HepG2 (cell line): Measurements from ENCODE around the gene TSPAN3. TPM values are rescaled to one million over a fixed set of nuclear protein-coding genes. Genes with fewer than 3 reads are reported as not detected.

Experiments used
- ATAC-seq: fragments of 200-7000 bp; cut with Tn5 transposase; 3 replicates; pipeline ENCODE4 v1.9.1; 2020; ENCODE audit warnings: mild to moderate bottlenecking, moderate library complexity
- BruUV-seq: library from RNA; stranded (reverse); fragments of 400-500 nt; replicated peaks from 2 replicates; lab custom pipeline; 2021; lab: Mats Ljungman, UMichigan
- CTCF ChIA-PET: fragments of 300-600 bp; formaldehyde crosslinking; extraction: SDS; loops from one replicate; lab custom pipeline; 2021; ENCODE audit warnings: low total read pairs, inconsistent platforms, low intra/inter-chr PET ratio; lab: Yijun Ruan, JAX
- POLR2A ChIA-PET: fragments of 350-600 bp; sonication (Branson Sonifier 250); formaldehyde crosslinking; loops from one replicate; lab custom pipeline; 2020; ENCODE audit warnings: antibody characterized with exemption, inconsistent platforms; lab: Yijun Ruan, JAX
- DNase-seq: peaks from one replicate; pipeline ENCODE4 v3.0.0-alpha.2; 2015; ENCODE audit warnings: low spot score
- FAIRE-seq: peaks from 3 replicates; lab custom pipeline; 2011; peaks lifted over from hg19 to GRCh38; lab: Jason Lieb, UNC
- H2AFZ ChIP-seq: one replicate; pipeline ENCODE4 v1.6.1; 2011; ENCODE audit warnings: low read length, inconsistent platforms
- H3K27ac ChIP-seq: fragments of 300-600 bp; 3 replicates; pipeline ENCODE4 v1.8.0; 2011; ENCODE audit warnings: mixed run types, mild to moderate bottlenecking, mixed read lengths, low read length, inconsistent platforms; ENCODE audit not compliant: insufficient read depth; ENCODE audit errors: extremely low read length
- H3K27me3 ChIP-seq, 2 experiments: fragments of 200-600 bp in 1 of 2; 2 replicates in 1 of 2; 3 replicates in 1 of 2; pipeline versions ENCODE4 v1.6.0 to v1.8.0; 2011; ENCODE audit warnings: low read length in 2 of 2, mild to moderate bottlenecking in 2 of 2, moderate library complexity in 2 of 2, inconsistent platforms in 1 of 2; ENCODE audit not compliant: insufficient read depth in 2 of 2, control insufficient read depth in 1 of 2
- H3K36me3 ChIP-seq, 2 experiments: fragments of 200-600 bp in 1 of 2; replicated peaks in 1 of 2; 2 replicates in 1 of 2; 3 replicates in 1 of 2; pipeline versions ENCODE4 v1.5.1 to v1.8.0; 2011; ENCODE audit warnings: low read length in 2 of 2, inconsistent platforms in 1 of 2; ENCODE audit not compliant: insufficient read depth in 2 of 2, control insufficient read depth in 1 of 2
- H3K4me1 ChIP-seq: 2 replicates; pipeline ENCODE4 v1.5.1; 2012; ENCODE audit warnings: low read length, inconsistent platforms; ENCODE audit not compliant: insufficient read depth
- H3K4me2 ChIP-seq: 2 replicates; pipeline ENCODE4 v1.6.0; 2011; ENCODE audit warnings: low read depth, low read length, inconsistent platforms
- H3K4me3 ChIP-seq, 3 experiments: fragments of 200-600 bp in 1 of 3; sonication (generic), shearing (Covaris generic) in 1 of 3; replicated peaks in 1 of 3; 2 replicates each; pipeline ENCODE4 v1.5.1; 2011 to 2016; ENCODE audit warnings: low read length in 3 of 3, inconsistent platforms in 2 of 3, low read depth in 2 of 3, mild to moderate bottlenecking in 2 of 3, control low read depth in 1 of 3, mixed read lengths in 1 of 3; ENCODE audit not compliant: insufficient read depth in 1 of 3
- H3K79me2 ChIP-seq: one replicate; pipeline ENCODE4 v1.6.1; 2011; ENCODE audit warnings: low read length, inconsistent platforms; ENCODE audit not compliant: insufficient read depth
- H3K9ac ChIP-seq: 2 replicates; pipeline ENCODE4 v1.6.0; 2011; ENCODE audit warnings: mild to moderate bottlenecking, low read depth, low read length, inconsistent platforms; ENCODE audit not compliant: insufficient read depth
- H3K9me3 ChIP-seq: 2 replicates; pipeline ENCODE4 v1.5.1; 2012; ENCODE audit warnings: mild to moderate bottlenecking, low read length
- H4K20me1 ChIP-seq: 2 replicates; pipeline ENCODE4 v1.6.0; 2011; ENCODE audit warnings: inconsistent platforms, mild to moderate bottlenecking, low read length, moderate library complexity; ENCODE audit not compliant: insufficient read depth
- AHDC1 ChIP-seq: sonication (generic); formaldehyde crosslinking; IDR thresholded peaks from 2 replicates; pipeline ENCODE4 v1.5.1; 2020; ENCODE audit warnings: mild to moderate bottlenecking, missing genetic modification reagents, borderline replicate concordance
- RELA ChIP-seq: sonication (generic); formaldehyde crosslinking; IDR thresholded peaks from 2 replicates; pipeline ENCODE4 v1.4.0; 2020; ENCODE audit warnings: missing genetic modification reagents
- SMAD1 ChIP-seq: sonication (generic); formaldehyde crosslinking; IDR thresholded peaks from 2 replicates; pipeline ENCODE4 v1.4.0; 2020; ENCODE audit warnings: missing genetic modification reagents, low read depth, mild to moderate bottlenecking, borderline replicate concordance
- ZBTB20 ChIP-seq: sonication (generic); formaldehyde crosslinking; IDR thresholded peaks from 2 replicates; pipeline ENCODE4 v1.8.1; 2023; ENCODE audit warnings: missing genetic modification reagents, low read depth, mild to moderate bottlenecking, borderline replicate concordance
- ZBTB21 ChIP-seq: sonication (generic); formaldehyde crosslinking; IDR thresholded peaks from 2 replicates; pipeline ENCODE4 v1.4.0; 2020; ENCODE audit warnings: missing genetic modification reagents
- ZNF101 ChIP-seq: sonication (generic); formaldehyde crosslinking; IDR thresholded peaks from 2 replicates; pipeline ENCODE4 v1.4.0; 2020; ENCODE audit warnings: mild to moderate bottlenecking, low read depth, missing genetic modification reagents, borderline replicate concordance
- ZNF616 ChIP-seq: sonication (generic); formaldehyde crosslinking; IDR thresholded peaks from 2 replicates; pipeline ENCODE4 v1.5.0; 2020; ENCODE audit warnings: low read depth, mild to moderate bottlenecking, missing genetic modification reagents
- WGBS: methylation state at CpG from one replicate; pipeline ENCODE4 v1.1.6; 2017; ENCODE audit warnings: low lambda C conversion rate; 5-methylcytosine and 5-hydroxymethylcytosine counted together
- in situ Hi-C: cut with HindIII; loops from 2 replicates; pipeline ENCODE4 v1.10.0; 2017; ENCODE audit warnings: low pct_unique_long_range_greater_than_20kb; ENCODE audit not compliant: extremely low pct_ligation_motif_present
- intact Hi-C: fragments of 100-400 bp; cut with micrococcal nuclease; formaldehyde crosslinking; loops from one replicate; pipeline ENCODE4 v1.10.0; 2022; ENCODE audit not compliant: unreplicated experiment
- polyA plus RNA-seq, 8 experiments: library from polyadenylated mRNA; depleted of rRNA in 3 of 8; stranded (reverse) in 7 of 8; unstranded in 1 of 8; fragments of >200 nt; fragmentation: Illumina TruSeq in 4 of 8; extraction: Trizol in 4 of 8; gene quantifications; 2 replicates each; pipeline versions ENCODE4 v1.2.1 to v1.2.3, GENCODE V29; 2011 to 2016; ENCODE audit warnings: low read depth in 4 of 8, missing spikeins in 1 of 8, mixed read lengths in 1 of 8; ENCODE audit not compliant: insufficient read depth in 1 of 8
- total RNA-seq, 5 experiments: library from RNA; depleted of rRNA; stranded (reverse); fragments of >200 nt; fragmentation: Illumina TruSeq; extraction: Trizol; gene quantifications; 2 replicates each; pipeline ENCODE4 v1.2.3, GENCODE V29; 2016; ENCODE audit warnings: low read depth in 1 of 5
- TF ChIP-seq, protein P1 (sequence below): sonication (generic); IDR thresholded peaks from 2 replicates; pipeline ENCODE4 v1.6.1; 2016; ENCODE audit warnings: low read depth, borderline replicate concordance

TSPAN3 gene
- total and polyA plus RNA-seq, 2 of the 13 experiments (the other 11 are each of a cell fraction or from before 2014, with no cell fraction given), result 167 to 170 TPM

DNA sequence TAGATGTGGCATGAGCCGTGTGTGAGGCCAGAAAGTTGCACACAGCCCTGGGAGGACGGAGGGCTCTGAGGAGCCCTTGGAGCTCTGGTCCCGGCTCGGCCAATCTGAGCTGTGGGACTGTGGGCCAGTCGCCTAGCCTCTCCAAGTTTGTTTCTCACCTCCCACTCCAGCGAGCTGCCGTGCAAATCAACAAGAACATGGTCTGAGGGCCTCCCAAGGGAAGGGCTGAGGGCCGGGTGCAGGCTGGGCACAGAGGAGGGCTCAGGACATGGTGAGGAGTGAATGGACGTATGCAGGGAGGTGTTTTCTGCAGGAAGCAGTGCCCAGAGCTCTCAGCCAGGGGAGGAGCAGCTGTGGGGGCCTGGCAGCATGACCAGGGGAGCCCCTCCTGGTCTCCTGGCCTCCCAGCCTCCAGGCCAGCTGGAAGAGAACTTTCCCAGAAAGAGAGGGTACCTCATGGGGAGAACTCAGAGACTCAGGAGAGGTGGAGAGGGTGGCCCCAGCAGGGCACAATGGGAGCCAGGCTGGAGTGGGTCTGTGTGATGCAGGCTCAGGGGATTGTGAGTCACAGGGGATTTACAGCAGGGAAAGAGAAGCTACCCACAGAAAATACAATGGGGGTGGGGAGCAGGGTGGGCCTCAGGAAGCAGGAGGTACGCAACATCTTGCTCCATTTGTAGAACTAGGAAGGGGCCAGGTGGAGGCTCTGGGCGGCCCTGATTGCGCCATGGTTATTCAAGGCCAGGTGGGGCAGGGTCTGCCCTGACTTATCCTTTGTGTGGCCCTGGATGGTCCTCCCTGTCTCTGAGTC, 51.2 kb downstream of the TSPAN3 start:
- H4K20me1 ChIP-seq, result no peaks in the 10 kb centered on the region
- 5% methylated on average over 8 of the region's 12 CpGs for WGBS
- ATAC-seq (peak; percentile 14; the same call in 2 of the 3 replicates), DNase-seq (no peak), FAIRE-seq (no peak)
- intact Hi-C loops (no loop called here), in situ Hi-C loops (no loop called here)
- no peaks in the 10 kb centered on the region for H3K36me3 ChIP-seq
- no peak overlapping the region for H3K9ac ChIP-seq
- no peaks in the 10 kb centered on the region for H3K9me3 ChIP-seq
- H2AFZ ChIP-seq, result no peak overlapping the region
- H3K4me1 ChIP-seq, result no peaks in the 10 kb centered on the region
- no TSS peak for BruUV-seq
- H3K79me2 ChIP-seq, result no peaks in the 10 kb centered on the region
- H3K4me2 ChIP-seq, result peak overlapping the region; percentile 32; the same call in 1 of the 2 replicates
- ChIA-PET CTCF (no interaction called here), POLR2A (no interaction called here)
- peaks cover 8 to 60% of the 10 kb centered on the region in 2 experiments; a peak in 4 of 5 replicates for H3K27me3 ChIP-seq
- no peak overlapping the region for H3K27ac ChIP-seq
- no peak overlapping the region; a peak in 1 of 6 replicates for H3K4me3 ChIP-seq
- TF ChIP-seq ZBTB21 (CRISPR knock-in tag) (no peak), ZNF616 (CRISPR knock-in tag) (no peak), ZNF101 (no peak), ZBTB20 (CRISPR knock-in tag) (no peak), SMAD1 (CRISPR knock-in tag) (no peak), AHDC1 (CRISPR knock-in tag) (no peak), RELA (no peak)
- TF ChIP-seq, protein P1, sequence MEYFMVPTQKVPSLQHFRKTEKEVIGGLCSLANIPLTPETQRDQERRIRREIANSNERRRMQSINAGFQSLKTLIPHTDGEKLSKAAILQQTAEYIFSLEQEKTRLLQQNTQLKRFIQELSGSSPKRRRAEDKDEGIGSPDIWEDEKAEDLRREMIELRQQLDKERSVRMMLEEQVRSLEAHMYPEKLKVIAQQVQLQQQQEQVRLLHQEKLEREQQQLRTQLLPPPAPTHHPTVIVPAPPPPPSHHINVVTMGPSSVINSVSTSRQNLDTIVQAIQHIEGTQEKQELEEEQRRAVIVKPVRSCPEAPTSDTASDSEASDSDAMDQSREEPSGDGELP, result no peak
